HG02870 (cell line): Measurements from ENCODE around the gene HNRNPUL2.

Source experiments
- ATAC-seq: cut with Tn5 transposase; IDR thresholded peaks from one replicate; pipeline ENCODE4 v1.9.1; 2021; ENCODE audit warnings: mild to moderate bottlenecking, moderate library complexity; ENCODE audit not compliant: unreplicated experiment

HNRNPUL2 gene

DNA sequence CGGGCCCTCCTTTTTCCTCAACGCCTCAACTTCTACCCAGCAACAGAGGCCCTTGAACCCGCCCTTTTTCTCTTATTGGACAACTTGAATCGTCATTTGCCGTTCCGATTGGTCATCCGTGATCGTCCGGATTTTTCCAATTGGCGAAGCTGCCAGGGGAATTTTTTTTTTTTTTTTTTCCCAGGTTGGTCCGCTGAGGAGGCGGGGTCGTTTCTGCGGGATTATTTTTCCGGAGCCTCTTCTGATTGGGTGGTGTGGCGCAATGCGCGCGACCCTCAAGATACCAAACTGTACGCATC is 564 bp upstream of the HNRNPUL2 start:
- peak; percentile 55 for ATAC-seq

DNA sequence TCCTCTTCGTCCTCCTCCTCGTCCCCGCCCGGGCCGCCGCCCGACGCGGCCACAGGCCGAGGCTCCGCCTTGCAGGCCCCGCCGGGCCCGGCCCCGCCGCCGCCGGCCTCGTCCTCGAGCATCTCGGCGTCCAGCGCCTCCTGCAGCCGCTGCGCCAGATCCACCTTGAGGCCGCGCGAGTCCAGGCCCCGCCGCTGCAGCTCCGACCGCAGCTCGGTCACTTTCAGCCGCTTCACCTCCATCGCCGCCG is 417 bp downstream of the HNRNPUL2 start:
- peak; percentile 8 for ATAC-seq

DNA sequence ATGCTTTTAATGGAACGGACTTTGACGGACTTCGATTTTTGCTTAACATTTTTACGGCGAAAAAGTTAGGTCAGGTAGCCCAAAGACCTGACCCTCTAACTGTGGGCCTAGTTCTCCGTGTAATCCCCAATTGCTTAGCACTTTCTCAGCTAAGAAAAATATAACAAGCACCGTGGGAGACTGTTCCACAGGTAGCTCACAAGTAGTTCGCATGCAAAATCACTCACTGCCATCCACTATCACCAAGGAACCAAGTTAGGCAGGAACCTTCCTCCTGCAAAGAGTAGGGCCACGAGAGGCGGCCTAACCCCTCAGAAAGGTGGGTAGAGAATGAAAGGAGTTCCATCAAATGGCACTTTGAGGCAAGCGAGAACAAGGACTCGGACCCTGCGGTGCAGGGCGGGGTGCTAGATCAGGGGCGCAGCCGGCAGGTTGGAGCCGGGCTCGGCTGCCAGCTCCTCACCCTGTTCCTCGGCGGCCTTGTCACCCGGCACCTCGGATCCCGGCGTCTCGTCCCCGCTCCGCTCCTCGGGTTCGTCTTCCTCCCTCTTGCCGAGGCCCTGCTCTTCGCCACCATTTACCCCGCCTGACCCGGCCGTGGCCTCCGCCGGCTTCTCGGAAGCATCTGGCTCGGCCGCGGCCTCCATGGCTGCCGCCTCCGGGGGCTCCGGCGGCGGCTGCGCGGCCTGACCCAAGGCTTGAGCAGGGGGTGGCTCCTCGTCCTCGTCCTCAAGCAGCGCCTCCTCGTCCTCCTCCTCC is 922 bp downstream of the HNRNPUL2 start:
- no peak for ATAC-seq

DNA sequence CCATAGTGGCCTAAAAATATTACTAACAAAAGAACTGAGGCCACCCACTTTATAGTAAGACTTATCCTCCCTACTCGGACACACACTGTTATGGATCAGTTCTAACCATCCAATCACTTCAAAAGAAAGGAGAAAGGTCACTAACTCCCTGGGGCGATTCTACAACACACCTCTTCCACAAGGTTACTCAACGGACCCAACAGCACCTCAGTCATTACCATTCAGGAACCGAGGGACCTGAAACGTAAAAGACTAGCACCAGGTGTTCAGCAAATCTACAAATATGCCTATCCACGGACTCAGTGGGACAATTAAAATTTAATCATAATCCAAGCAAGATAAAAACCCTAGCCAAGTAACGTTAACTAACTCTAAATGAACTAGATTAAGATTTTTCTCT is 1.6 kb downstream of the HNRNPUL2 start:
- no peak for ATAC-seq

DNA sequence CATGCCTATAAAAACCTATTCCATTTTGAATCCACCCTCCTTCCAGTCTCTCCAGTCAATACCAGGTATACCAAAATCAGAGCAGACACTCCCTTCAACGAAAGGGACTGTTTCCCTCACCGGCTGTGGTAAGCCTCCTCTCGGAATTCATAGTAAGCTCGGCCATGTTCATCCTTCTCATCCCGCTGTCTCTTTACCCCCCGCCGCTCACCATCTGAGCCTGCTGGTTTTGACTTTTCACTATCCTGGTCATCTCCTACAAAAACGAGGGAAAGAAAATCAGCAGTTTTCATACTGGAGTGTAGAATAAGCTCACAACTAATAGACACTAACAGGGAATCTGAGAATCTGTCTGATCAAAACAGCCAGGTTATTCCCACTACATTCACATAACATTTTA is 3.1 kb downstream of the HNRNPUL2 start:
- no peak for ATAC-seq

DNA sequence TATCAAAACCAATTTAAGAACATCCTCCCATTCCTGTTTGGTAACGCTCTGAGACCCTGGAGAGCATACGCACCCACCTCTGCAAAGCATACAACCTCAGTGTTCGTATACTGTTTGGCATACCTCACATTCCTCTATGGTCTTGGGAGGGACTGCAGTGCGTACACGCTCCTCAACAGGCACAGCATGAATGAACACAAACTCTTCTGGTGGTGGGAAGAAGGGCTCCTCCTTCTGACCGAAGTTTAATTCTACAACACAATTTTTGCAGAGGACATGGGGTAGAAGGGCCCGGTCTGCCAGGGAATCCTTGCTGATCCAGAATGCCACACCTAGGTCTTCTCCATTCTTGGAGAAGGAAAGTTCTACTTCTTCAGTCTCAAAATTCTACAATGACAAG is 5.3 kb downstream of the HNRNPUL2 start:
- no peak for ATAC-seq

DNA sequence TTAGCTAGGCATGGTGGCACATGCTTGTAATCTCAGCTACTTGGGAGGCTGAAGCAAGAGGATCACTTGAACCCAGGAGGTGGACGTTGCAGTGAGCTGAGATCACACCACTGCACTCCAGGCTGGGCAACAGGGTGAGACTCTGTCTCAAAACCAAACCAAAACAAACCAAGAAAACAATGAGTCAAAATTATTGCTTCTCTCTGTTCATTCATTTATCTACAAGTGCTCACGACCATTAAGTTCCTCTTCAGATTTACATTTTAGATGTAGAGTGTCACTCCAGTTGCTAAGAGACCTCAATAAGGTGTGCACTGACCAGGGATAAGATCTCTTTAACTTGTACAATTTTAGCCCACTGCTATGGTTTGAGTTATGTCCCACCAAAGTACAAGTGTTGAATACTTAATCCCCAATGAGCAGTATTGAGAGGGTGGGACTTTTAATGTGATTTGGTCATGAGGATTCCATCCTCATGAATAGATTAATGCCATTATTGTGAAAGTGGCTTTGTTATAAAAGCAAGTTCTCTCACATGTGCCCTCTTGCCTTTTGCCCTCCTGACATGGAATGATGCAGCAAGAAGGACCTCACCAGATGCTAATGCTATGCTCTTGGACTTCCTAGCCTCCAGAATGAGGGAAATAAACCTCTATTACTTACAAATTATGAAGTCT is 7.8 kb downstream of the HNRNPUL2 start:
- no peak for ATAC-seq

DNA sequence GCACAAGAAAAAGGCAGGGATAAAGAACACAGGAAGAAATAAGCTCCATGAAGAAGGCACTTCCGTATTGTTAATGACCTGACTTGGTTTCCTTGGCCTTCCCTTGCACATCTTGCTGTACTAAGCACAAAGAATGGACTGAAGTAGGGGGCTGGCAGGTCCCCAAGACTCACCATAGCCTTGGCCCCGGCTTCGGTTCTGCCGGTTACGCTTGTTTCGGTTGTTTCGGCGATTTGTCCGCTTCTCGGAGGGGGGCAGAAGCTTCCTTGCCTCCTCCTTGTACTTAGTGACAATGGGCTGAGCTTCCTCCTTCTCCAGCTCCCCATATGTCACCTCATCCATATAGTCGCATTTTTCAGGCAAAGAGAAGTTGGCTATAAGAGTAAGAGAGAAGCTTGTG is 10.4 kb downstream of the HNRNPUL2 start:
- no peak for ATAC-seq

DNA sequence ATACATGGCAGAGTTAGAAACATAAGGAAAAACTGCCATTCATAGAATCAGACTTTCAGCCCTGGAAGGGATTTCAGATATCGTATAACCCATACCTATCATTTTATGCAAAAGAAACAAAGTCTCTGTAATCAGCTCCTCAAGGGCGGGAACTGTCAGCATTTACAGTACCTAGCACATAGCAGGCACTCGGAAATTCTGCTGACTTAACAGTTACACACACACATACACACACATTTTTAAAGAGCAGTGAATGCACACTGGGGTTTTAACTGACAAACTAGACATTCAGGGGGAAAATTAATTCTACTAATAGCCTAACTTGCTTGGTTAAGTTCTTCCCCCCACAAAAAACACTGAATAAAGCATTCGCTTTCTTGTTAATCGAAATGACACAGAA is 11.1 kb downstream of the HNRNPUL2 start:
- no peak for ATAC-seq

DNA sequence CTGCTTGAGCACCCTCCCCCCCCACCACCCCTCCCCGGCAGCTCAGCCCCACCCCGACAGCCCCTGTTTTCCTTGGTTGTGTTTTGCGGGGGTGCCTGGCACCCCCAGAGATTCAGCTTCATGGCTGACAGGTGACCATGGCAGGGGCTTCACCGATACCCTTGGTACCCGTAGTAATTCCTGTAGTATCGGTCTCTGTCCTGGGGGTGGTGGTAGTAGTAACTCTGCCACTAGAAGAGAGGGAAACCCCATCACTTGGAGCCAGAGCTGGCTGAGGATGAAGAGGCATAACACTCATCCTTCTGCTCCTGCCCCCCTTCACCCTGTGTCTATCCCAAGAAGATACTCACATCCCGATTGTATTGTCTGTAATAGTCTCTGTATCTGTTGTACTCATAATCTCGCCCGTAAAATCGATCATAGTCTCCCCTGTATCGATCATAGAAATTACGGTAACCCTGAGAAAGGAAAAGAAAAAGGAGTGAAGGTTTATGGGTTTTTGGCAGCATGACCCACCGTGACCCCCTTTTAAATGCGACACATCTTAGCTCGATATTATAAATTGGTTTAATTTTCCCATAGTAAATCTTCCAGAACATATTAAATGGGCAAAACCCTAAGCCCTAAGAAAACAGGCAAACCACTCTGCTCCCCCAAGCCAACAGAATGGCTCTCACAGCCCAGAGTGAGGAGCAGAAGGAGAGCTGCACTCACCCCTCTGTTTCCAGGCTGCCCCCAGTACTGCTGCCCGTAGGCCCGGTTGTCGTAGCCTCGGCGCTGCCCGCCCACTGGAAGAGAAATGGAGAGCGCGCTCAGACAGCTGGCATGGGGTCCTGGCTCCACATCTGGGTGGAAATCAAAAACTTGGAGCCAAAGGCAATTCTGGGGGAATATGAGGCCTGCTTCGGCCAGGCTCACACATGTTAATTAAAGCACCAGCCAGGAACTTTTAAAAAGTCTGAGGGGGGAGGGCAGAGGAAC is 11.8 kb downstream of the HNRNPUL2 start:
- no peak for ATAC-seq

DNA sequence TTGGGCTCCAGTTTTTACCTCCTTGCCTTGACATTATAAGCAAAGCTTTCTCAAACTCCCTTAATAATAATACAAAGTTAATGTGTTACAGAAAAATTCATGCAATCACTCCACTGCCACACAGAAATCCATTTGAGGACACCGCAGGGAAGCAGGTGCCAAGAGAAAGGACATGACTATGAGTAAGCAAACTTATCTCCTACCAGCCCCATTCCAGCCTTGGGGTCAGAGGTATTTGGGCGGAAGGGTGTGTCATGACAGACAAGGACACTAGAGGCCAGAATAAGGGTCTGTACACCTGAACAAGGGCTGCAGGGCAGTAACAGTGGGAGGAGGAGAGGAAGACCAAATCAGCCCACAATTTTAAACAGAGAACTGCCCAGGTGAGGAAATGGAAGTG is 13.9 kb downstream of the HNRNPUL2 start:
- ATAC-seq = no peak

DNA sequence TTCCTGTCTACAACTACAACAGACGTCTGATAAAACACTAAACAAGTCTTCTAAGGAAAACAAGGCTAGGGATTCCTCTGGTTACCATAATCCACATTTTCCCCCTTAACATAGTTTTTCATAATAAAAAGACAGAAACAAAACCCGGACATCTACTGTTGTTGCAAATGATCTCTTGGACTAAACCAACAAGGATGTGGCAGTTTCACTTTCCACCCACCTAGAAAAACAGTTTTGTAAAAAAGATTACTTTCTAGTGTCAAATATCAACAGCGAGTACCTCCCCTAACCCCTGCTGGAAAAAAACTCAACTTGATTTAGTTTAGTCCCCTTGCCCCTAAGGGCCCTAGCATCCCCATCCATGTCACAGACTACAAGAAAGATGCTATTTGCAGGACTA is 14.4 kb downstream of the HNRNPUL2 start:
- no peak for ATAC-seq

DNA sequence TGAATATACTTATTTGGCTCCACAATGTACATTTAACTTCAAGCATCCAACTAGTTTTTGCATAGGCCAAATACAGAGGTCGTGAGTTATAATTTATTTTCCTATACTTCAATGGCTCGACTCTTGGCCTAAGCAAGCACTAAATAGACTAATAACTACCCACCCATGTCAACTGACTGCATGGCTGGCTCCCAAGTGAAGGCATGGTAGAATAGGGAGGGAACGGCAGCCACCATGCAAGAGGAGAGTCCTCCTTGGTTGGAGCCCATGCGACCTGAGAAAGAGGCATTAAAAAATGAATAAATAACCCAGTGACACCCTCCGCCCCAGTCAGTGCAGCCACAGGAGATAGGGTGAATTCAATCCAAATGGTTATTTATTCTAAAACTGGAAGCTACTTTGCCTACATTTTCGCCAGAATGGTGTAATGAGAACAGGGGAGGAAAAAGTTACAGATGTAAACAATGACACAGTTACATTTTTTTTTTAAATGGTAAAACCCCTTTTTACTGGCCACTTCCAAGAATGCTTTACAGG is 14.9 kb downstream of the HNRNPUL2 start:
- no peak for ATAC-seq

DNA sequence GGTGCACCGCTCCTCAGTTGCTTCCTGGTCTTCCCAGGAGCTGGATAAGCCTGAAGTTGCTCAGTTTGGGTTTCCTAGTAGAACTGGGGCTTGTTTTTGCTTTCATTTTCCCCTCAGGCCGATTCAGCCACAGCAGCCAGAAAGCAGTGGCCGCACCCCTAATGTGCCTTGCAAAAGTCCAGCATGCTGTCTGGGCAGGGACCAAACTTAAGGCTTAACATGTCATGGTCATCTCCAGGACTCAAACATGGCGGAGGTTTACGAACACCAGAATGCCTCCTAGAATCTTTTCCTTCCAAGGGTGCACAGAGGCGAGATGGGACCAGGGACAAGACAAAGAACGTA is 17.3 kb downstream of the HNRNPUL2 start:
- no peak for ATAC-seq

DNA sequence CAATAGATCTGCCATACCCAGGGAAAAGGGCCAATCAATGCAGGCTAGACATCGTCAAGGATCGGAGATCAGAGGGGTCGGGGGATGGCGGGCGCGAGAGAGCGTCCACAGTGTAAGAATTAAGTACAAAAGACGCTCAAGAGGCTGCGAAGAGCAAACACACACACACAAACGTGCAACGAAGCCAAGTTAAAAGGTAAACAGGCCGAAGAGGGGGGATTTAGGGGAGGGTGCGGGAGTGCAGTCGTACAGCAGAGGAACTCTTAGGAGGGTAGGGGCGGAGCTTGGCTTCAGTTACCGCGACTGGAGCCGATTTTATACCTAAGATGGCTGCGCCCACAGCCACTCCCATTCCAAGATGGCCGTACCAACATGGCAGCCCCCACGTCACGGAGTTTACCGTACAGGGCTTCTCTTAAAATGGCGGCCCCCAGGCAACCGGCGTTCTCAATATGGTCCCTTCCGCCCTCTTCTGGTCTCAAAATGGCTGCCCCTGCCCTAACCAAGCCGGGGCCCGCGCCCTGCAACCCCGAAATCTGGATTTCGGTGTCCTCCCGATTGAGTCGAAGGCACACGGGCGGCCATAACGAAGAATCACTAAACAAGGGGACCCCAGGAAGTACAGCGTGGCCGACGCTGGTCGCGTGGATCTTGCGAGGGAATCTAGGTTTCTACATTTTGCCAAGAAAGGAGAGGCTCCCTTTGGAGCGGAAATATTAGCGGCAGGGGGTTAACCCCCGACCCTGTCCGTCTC is 17.8 kb downstream of the HNRNPUL2 start:
- peak; percentile 72 for ATAC-seq

DNA sequence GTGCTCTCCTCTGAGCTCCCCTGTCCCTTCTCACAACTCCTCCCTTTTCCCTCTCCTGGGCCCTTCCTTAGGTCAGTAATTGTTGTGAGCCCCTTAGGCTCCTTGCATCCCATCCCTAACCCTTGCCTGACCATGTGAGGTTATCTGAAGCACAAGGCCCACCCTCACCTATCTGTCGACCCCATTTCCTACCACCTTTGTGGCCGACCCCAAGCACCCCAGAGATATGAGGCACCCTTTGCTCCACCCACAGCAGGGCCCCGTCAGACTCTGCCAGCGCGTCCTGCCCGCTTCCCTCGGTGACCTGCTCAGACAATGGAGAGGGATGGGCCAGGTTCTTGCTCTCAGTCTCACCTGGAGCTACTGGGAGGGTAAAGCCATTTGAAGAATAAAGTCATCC is 18.5 kb downstream of the HNRNPUL2 start:
- ATAC-seq = no peak

DNA sequence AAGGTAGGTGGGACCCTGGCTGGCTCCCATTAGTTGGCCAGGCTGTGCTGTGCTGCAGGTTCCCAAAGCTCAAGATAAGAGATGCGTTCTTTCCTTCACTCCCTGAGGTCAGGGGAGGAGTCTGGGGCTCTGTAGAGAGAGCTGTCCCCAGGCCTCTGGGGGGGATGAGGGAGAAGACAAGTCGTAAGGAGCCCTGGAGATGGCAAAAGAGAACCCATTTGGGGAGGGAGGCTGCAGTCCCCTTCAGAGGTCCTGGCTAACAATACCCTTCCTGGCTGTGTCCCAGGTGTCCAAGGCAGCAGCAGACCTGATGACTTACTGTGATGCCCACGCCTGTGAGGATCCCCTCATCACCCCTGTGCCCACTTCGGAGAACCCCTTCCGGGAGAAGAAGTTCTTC is 18.9 kb downstream of the HNRNPUL2 start:
- ATAC-seq = no peak

DNA sequence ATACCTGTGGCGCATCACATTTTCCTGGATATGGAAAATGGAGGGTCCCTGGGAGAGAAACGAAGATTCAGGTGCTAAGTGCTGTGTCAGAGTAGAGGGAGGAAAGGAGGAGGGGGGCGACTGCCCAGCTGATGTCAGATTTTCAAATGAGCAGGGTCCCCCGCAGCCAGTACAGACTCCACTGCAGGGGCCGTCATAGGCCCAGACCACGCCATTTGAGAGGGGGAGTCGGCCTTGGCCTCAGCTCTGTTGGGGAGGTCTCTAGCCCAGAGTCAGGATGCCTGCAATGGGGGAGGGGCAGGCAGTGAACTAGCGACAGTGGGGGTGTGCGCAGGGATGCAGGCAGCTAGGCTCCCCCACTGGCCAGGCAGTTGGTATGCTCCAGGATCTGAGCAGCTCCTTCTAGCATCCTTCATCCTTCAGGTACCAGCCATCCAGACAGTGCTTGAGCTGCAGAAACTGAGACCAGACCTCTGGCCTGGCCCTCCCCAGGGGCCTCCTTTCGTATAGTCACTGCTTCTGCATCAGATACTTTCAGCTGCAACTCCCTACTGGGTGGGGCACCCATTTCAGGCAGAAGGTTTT is 19.9 kb downstream of the HNRNPUL2 start, which contains the start of the genes BSCL2 and GNG3:
Gene BSCL2, minus strand, starts transcription at position 148 of the 585 bp plus-strand sequence. CDS start 229 bp downstream, outside the sequence.
Gene GNG3, plus strand, starts transcription at position 400 of the 585 bp plus-strand sequence. CDS start 620 bp downstream, outside the sequence.
- no peak for ATAC-seq

DNA sequence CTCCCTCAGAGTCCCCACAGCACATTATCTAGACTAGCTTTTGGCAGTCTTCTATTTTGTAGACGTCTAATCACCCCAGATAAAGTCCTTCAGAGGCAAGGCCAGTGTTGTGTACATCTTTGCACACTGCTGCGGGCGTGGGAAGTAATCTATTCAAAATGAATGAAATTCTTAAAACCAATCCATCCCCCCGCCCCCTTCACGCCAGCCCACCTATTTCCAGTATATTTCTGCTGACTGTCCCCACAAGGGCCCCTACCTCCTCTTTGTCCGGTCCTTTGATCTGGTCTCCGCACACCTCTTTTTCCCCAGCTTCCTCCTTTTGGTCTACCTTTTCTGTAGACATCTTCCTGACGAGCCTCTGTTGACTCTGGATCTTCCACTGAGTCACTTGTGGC is 20.4 kb downstream of the HNRNPUL2 start:
- ATAC-seq = no peak
